Fibroblast of lung (primary cell): ENCODE results near the gene C11orf65. TPM values are rescaled to one million over a fixed set of nuclear protein-coding genes. Genes with fewer than 3 reads are reported as not detected.
A peak's percentile ranks its signal among the peaks of the same experiment; 100 is the strongest.

Experiments used
- DNase-seq, 2 donors: peaks; one replicate each; pipeline versions ENCODE4 v3.0.0 to v3.0.0-alpha.2; 2010; ENCODE audit warnings: low read depth in 2 of 2
- H2AFZ ChIP-seq: 2 replicates; pipeline ENCODE4 v1.5.1; 2012; ENCODE audit warnings: low read length, control low read depth, inconsistent platforms
- H3K27ac ChIP-seq: 2 replicates; pipeline ENCODE4 v1.5.1; 2011; ENCODE audit warnings: low read length, control low read depth; ENCODE audit not compliant: insufficient read depth
- H3K27me3 ChIP-seq: 2 replicates; pipeline ENCODE4 v1.5.1; 2011; ENCODE audit warnings: mild to moderate bottlenecking, low read length; ENCODE audit not compliant: control insufficient read depth, insufficient read depth
- H3K36me3 ChIP-seq: 2 replicates; pipeline ENCODE4 v1.5.1; 2011; ENCODE audit warnings: low read length; ENCODE audit not compliant: control insufficient read depth, insufficient read depth
- H3K4me1 ChIP-seq: 2 replicates; pipeline ENCODE4 v1.5.1; 2011; ENCODE audit warnings: low read length; ENCODE audit not compliant: control insufficient read depth, insufficient read depth; ENCODE audit errors: extremely low read depth
- H3K4me2 ChIP-seq: 2 replicates; pipeline ENCODE4 v1.5.1; 2011; ENCODE audit warnings: low read length, control low read depth; ENCODE audit not compliant: insufficient read depth; ENCODE audit errors: extremely low read depth
- H3K4me3 ChIP-seq, 4 experiments: fragments of 200-600 bp in 1 of 4; sonication (generic) in 1 of 4; replicated peaks in 1 of 4; 2 replicates each; pipeline ENCODE4 v1.5.1; 2011 to 2016; ENCODE audit warnings: low read length in 4 of 4, low read depth in 3 of 4, mild to moderate bottlenecking in 3 of 4, control low read depth in 2 of 4, inconsistent platforms in 1 of 4, mixed read lengths in 1 of 4; ENCODE audit not compliant: insufficient read depth in 1 of 4; ENCODE audit errors: control extremely low read depth in 1 of 4
- H3K79me2 ChIP-seq: 2 replicates; pipeline ENCODE4 v1.5.1; 2012; ENCODE audit warnings: mild to moderate bottlenecking, low read length, inconsistent platforms; ENCODE audit not compliant: control insufficient read depth, insufficient read depth
- H3K9ac ChIP-seq: 2 replicates; pipeline ENCODE4 v1.5.1; 2011; ENCODE audit warnings: mild to moderate bottlenecking, low read length, control low read depth; ENCODE audit not compliant: insufficient read depth
- H3K9me3 ChIP-seq: 2 replicates; pipeline ENCODE4 v1.5.1; 2012; ENCODE audit warnings: low read depth, low read length; ENCODE audit not compliant: control insufficient read depth, insufficient read depth
- H4K20me1 ChIP-seq: 2 replicates; pipeline ENCODE4 v1.5.1; 2011; ENCODE audit warnings: low read length; ENCODE audit not compliant: control insufficient read depth, insufficient read depth; ENCODE audit errors: extremely low read depth
- EZH2 ChIP-seq: IDR thresholded peaks from 2 replicates; pipeline ENCODE4 v1.5.1; 2012; ENCODE audit warnings: low read length, control low read depth, mild to moderate bottlenecking; ENCODE audit errors: missing control alignments
- polyA plus RNA-seq, 2 donors: library from polyadenylated mRNA; depleted of rRNA in 1 of 2; stranded (reverse) in 1 of 2; unstranded in 1 of 2; fragments of >200 nt; gene quantifications; 2 replicates each; pipeline ENCODE4 v1.2.1, GENCODE V29; 2011 to 2012; ENCODE audit warnings: missing spikeins in 1 of 2
- total RNA-seq: library from RNA; depleted of rRNA; stranded (reverse); fragments of >200 nt; gene quantifications from 2 replicates; pipeline ENCODE4 v1.2.1, GENCODE V29; 2014
- TF ChIP-seq, protein P1 (sequence below), 2 donors: IDR thresholded peaks in 1 of 2; conservative IDR thresholded peaks in 1 of 2; 1 replicate in 1 of 2; 2 replicates in 1 of 2; pipeline ENCODE4 v1.5.1; 2011 to 2012; ENCODE audit warnings: low read length in 2 of 2, control low read depth in 1 of 2, inconsistent platforms in 1 of 2, low read depth in 1 of 2, mild to moderate bottlenecking in 1 of 2

The C11orf65 gene
- total and polyA plus RNA-seq, 2 donors (not counting 1 experiment from before 2014, with no cell fraction given): 0.54 to 2.3 TPM

DNA sequence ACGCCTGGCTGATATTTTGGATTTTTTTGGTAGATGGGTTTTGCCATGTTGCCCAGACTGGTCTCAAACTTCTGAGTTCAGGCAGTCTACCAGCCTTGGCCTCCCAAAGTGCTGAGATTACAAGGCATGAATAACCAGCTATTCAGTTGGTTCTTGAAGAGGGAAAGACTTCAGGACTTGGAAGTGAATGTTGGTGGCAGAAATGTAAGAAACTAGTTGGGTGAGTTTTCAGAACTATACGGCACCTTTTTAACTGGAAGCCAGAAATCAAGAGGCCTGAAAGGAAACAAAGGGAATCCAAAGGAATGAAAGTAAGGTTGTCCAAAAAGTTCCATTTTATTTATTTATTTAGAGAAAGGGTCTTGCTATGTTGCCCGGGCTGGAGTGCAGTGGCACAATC lies 28.0 kb upstream of the C11orf65 start:
- DNase-seq: no peak
- H3K9me3 ChIP-seq: no peaks in the 10 kb centered on the region
- H3K4me3 ChIP-seq: no peak overlapping the region
- TF ChIP-seq, protein P1, sequence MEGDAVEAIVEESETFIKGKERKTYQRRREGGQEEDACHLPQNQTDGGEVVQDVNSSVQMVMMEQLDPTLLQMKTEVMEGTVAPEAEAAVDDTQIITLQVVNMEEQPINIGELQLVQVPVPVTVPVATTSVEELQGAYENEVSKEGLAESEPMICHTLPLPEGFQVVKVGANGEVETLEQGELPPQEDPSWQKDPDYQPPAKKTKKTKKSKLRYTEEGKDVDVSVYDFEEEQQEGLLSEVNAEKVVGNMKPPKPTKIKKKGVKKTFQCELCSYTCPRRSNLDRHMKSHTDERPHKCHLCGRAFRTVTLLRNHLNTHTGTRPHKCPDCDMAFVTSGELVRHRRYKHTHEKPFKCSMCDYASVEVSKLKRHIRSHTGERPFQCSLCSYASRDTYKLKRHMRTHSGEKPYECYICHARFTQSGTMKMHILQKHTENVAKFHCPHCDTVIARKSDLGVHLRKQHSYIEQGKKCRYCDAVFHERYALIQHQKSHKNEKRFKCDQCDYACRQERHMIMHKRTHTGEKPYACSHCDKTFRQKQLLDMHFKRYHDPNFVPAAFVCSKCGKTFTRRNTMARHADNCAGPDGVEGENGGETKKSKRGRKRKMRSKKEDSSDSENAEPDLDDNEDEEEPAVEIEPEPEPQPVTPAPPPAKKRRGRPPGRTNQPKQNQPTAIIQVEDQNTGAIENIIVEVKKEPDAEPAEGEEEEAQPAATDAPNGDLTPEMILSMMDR (conservative IDR thresholded peaks at IDR 0.05 in 1 of 2, IDR thresholded peaks at IDR 0.05 in 1 of 2; ENCODE audit: low read depth in 1 of 2, low read length in 2 of 2): no peak
- no peak for TF ChIP-seq EZH2
- peaks cover 3% of the 10 kb centered on the region for H3K4me1 ChIP-seq
- H3K4me2 ChIP-seq: no peak overlapping the region
- no peaks in the 10 kb centered on the region for H3K27me3 ChIP-seq
- H3K9ac ChIP-seq: no peak overlapping the region
- H4K20me1 ChIP-seq: no peaks in the 10 kb centered on the region
- H3K36me3 ChIP-seq: no peaks in the 10 kb centered on the region
- no peak overlapping the region for H2AFZ ChIP-seq
- H3K79me2 ChIP-seq: peaks cover 12% of the 10 kb centered on the region
- no peak overlapping the region for H3K27ac ChIP-seq

DNA sequence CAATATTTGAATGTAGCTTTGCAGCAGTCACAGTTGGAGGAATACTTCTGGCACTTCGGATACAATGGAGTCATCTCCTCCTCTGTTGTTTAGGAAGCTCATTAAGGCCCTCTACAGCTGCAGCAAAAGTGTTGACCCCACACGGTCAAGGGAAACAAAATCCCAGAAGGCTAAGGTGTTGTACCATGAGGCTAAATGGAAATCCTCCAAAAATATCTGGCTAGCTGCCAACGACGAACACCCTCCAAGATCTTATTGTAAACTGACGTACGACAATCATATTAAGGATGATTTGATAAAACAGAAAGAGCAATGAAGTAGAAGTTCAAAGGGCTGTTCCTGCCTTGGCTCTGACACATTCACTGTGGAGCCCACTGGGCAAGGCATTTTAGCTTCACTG lies 26.9 kb upstream of the C11orf65 start:
- no peak overlapping the region for H3K27ac ChIP-seq
- no peak overlapping the region for H3K4me2 ChIP-seq
- no peak overlapping the region for H2AFZ ChIP-seq
- H3K4me3 ChIP-seq: no peak overlapping the region
- no peaks in the 10 kb centered on the region for H3K27me3 ChIP-seq
- peaks cover 12% of the 10 kb centered on the region for H3K79me2 ChIP-seq
- H4K20me1 ChIP-seq: no peaks in the 10 kb centered on the region
- no peaks in the 10 kb centered on the region for H3K36me3 ChIP-seq
- H3K9me3 ChIP-seq: no peaks in the 10 kb centered on the region
- peak in 1 of 2 donors; percentile 4 for DNase-seq
- peaks cover 3% of the 10 kb centered on the region for H3K4me1 ChIP-seq
- no peak for TF ChIP-seq EZH2
- TF ChIP-seq, protein P1 (conservative IDR thresholded peaks at IDR 0.05 in 1 of 2, IDR thresholded peaks at IDR 0.05 in 1 of 2; ENCODE audit: low read depth in 1 of 2, low read length in 2 of 2): no peak
- no peak overlapping the region for H3K9ac ChIP-seq

DNA sequence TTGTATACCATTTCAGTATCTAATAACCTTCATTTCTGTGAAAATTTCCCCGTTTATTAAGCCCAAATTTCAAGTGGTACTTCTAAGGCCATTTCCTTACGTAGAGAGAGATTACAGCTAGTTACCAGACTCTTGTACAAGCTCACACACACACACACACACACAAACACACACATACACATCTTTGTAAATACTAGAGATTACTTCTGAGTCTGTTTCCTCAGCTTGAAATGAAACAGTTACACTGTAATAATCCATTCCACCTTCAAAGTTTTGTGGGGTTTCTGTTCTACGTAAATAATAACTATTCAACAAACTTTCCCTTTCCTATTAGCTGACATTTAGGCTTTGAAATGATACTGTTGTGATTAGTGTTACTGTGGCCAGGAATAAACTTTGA lies 24.6 kb upstream of the C11orf65 start:
- no peaks in the 10 kb centered on the region for H4K20me1 ChIP-seq
- no peaks in the 10 kb centered on the region for H3K9me3 ChIP-seq
- H2AFZ ChIP-seq: peak overlapping the region; percentile 24
- TF ChIP-seq EZH2: no peak
- TF ChIP-seq, protein P1 (conservative IDR thresholded peaks at IDR 0.05 in 1 of 2, IDR thresholded peaks at IDR 0.05 in 1 of 2; ENCODE audit: low read depth in 1 of 2, low read length in 2 of 2): no peak
- peaks cover 1% of the 10 kb centered on the region for H3K36me3 ChIP-seq
- H3K79me2 ChIP-seq: peaks cover 12% of the 10 kb centered on the region
- H3K27ac ChIP-seq: no peak overlapping the region
- H3K27me3 ChIP-seq: no peaks in the 10 kb centered on the region
- no peak for DNase-seq
- no peak overlapping the region for H3K4me3 ChIP-seq
- peak overlapping the region; percentile 30 for H3K4me2 ChIP-seq
- peaks cover 3% of the 10 kb centered on the region for H3K4me1 ChIP-seq
- no peak overlapping the region for H3K9ac ChIP-seq
